GM21390 (cell line): ENCODE data around the gene NUP210.

Experiments
- ATAC-seq: cut with Tn5 transposase; IDR thresholded peaks from one replicate; pipeline ENCODE4 v1.9.1; 2021; ENCODE audit not compliant: unreplicated experiment

Gene NUP210

DNA sequence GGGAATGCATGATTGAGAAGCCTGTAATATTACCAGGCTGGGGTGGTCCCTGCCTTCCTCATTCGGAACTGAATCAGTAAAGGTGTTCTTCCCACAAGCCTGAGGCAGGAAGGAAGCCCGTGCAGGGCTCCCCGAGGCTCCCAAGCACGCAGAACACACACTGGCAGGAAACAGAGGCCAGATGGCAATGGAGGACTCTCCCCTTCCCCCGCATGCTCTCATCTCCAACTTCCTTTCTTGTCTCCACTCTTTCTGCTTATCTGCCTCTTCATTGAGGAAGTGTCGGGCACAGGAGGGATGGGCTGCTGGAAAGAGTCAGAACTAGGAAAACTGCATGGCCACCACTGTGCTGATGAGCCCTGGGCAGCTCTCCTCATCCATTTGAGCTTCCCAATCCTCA lies 123.5 kb downstream of the NUP210 start:
- ATAC-seq, result no peak

DNA sequence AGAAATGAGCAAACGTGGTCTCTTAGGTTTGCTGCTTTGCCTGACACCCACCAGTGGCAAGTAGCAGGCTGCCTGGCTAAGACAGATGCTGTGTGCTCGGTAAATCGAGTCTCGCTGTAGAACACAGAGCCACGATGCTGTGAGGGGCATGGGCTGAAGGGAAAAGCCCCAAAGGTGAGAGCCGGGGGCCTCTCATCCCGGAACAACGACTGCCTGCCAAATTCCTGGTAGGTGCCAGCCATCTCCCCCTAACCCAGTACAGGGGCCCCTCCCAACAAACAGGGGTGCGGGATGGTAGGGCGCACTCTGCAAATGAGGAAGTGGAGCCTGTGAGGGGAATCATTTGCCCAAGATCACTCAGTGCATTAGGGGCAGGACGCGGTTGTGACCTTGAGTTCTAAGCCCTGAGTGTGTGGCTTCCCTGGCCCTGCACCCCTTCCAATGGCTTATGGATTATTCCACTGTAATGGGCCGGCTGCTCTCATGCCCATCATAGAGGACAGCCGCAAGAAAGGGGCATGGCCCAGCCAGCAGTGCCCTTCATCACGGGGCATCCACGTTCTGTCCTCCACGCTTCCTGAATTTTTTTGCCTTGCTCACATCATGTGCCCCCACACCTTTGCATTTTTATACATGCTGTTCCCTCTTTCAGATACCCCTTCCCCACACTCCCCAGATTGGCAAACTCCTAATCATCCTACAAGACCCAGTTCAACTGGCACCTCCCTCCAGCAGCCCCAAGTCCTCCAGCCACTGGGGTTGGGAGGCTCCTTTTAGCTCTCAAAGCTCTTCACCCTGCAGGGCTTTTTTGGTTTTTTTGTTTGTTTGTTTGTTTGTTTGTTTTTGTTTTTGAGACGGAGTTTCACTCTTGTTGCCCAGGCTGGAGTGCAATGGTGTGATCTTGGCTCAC lies 125.4 kb downstream of the NUP210 start:
- no peak for ATAC-seq

DNA sequence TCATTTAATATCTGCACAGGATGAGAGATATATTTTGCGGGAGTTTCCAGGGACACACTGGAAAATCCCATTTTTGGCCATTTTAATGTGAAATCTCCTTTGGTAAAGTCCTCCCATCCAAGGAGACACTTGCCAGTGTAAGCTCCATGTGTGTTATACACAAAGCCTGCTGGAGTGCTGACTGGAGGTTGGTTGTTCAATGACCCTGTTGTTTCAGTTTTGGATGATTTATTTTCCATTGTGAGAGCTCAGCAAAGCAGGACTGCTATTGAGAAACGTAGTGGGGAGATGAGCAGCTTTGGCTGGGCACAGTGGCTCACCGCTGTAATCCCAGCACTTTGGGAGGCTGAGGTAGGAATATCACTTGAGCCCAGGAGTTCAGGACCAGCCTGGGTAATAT lies 127.7 kb downstream of the NUP210 start:
- ATAC-seq, result no peak

DNA sequence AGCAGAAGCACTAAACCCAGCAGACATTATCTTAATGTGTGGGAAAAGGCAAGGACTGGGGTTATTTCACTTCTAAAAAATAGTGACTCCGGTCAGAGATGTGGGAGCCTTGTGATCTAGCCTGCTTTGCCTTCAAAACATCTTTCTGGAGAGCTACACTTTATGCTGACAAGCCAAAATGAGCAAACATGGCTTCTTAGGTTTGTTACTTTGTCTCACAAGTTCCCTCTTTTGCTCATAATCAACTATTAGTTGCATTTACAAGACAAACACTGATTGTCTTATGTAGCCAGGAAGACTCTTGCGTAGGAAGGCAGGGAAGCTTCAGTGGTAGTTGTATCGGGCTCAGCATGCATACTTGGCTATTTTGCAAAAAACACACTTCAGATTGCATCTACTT lies 129.2 kb downstream of the NUP210 start:
- ATAC-seq, result no peak

DNA sequence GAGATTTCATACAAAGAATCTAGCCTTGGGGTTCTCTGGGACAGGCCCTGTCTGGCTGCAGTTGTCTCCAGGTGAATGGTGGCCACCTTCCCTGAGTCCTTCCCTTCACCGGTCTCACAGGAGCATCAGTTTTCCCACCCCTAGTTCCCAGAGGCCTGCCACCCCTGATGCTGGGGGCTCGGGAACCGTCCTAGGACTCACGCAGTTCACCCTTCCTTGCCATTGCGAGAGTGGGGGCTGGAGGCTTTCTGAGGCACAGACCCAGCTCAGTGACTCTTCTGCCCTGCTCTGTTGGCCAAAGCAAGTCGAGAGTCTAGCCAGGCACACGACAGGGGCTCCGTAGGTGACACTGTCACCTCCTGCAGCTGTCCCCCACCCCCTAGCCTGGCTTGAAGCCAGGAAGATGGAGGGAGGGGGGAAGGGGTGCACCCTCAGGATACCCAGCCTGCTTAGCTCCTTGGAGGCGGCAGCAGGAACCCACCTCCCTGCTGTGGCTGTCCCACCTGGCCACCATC lies 130.3 kb downstream of the NUP210 start:
- ATAC-seq, result no peak

DNA sequence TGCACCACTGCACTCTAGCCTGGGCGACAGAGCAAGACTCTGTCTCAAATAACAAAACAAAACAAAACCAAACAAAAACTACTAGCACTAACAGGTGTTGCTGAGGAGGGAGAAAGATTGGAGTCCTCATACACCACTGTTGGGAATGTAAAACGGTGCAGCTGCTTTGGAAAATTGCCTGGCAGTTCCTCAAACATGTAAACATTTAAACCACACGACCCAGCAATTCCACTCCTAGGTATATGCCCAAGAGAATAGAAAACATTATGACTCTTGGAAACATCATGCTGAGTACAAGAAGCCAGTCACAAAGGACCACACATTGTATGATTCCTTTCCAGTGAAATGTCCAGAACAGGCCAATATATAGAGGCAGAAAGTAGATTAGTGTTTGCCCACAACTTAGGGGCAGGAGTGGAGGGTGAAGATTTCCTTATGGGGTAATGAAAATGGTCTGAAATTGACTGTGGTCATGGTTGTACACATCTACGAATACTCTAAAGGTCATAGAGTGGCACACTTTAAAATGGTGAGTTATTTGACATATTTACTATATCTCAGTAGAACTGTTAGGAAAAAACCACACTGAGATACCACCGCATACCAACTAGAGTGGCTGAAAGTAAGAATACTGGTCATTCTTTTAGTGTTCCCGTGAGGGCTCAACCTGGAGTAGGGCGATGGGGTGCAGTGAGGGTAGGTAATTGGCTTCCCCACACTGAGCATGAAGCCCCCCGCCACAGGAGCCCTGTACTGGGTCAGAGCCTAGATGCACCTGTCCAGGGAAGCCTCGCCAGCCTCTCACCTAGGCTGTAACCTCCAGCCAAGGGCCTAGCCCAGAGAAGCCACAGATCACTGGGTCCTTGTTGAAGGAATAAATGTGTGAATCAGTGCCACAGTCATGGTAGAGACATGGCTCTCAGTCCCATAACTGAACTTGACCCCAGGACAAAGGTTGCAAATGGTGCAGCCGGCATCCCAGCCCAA lies 131.1 kb downstream of the NUP210 start:
- no peak for ATAC-seq

DNA sequence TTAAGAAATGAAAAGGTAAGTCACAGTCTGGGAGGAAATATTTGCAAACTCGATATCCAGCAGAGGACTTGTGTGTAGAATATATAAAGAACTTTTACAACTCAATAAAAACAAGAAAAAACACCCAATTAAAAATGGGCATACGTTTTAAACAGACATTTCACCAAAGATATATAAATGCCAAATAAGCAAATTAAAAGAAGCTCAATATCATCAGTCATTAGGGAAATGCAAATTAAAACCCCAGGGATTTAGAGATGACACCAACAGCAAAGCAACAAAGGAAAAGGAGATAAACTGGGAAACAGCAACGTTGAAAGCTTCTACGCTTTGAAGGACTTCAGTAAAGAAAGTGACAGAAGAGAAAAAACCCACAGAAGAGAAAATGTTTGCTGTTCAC lies 132.3 kb downstream of the NUP210 start:
- ATAC-seq, result no peak

DNA sequence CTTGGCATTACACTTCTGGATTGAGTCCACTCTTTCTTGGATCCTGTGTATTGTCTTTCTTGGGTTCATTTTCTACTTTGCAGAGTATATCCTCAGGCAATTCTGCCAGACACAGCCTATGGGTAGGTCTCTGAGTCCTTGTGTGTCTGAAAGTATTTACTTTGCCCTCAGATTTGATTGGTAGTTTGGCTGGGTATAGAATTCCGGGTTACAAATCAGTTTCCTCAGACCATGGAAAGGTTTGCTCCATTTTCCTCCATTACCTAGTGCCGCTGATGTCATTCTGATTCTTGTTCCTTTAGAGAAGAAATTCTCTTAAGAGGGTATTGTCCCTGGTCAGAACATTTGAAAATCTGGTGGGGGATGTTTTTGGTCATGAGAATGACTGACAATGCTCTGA lies 133.2 kb downstream of the NUP210 start:
- ATAC-seq, result no peak

DNA sequence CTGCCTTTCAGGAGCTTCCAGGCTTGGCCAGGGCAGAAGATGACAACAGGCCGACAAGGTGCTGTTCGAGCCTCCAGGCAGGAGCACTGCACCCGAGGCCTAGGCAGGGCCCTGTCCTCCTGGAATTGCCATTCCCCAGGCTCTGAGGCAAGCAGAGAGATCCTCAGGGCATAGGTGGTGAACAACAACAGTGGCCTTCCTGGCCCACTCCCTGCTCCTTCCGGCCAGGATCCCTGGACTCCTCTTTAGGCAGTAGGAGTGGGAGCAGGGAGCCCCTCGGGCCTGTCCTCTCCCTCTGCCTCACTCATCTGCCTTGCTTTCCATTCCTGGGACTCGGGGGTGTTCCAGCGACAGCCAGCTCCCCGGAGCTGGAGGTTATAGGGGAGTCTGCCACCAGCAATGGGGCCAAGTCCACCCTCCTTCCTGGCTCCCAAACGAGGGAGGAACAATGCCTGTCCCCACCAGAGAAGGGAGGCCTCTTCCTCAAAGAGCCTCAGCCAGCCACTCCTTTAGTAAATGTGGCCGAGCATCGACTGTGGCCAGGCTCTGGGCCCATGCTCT lies 135.0 kb downstream of the NUP210 start:
- no peak for ATAC-seq

DNA sequence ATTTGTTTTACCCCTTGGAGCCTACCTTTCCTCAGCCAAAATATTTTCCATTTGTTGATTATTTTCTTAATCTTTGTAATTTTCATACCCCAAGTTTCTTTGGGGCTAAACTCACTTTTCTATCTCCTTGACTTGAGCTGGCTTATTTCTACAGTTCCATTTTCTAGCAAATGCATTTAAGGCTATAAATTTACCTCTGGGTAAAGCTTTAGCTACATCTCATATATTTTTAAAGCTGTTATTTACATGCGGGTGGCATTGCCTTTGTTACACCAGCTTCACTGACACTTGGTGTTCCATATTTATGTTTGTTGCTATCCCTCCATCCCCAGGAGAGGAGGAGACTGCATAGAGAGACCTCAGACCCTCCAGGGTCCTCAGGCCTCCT lies 136.3 kb downstream of the NUP210 start:
- ATAC-seq, result no peak

DNA sequence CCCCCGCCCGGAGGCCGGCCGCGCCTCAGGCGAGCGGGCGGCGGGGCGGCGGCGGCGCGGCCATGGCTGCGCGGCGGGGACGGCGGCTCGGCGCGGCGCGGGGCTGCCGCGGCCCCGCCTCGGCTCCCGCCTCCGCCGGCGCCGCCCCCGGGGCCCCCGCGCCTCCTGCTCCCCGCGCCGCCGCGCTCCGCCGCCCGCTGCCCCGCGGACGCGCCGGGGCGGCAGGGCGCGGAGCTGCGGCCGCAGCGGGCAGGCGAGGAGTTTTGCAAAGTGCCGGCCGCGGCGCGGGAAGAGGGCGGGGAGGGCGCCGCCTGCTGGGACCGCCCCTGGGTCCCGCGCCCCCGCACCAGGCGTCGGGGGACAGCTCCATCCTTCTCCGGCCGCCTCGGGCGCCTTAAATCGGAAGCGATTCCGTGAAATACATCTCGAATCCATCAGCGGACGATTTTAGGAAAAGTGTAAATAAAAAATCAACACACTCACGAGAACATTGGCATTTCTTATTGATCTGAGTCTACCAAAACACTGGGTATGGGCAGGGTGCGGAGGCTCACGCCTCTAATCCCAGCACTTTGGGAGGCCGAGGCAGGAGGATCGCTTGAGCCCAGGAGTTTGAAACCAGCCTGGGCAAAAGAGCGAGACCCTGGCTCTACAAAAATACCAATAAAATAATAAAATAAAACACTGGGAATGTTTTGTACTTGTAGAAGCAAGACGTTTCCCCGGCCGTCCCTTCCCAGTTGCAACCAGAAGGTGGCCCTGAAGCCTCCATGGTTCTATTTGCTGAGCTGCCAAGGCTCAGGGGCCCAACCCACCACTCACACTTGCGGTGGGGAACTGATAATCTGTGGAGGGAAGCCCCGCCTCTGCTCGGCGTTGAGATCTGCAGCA lies 136.9 kb downstream of the NUP210 start:
- ATAC-seq, result no peak

DNA sequence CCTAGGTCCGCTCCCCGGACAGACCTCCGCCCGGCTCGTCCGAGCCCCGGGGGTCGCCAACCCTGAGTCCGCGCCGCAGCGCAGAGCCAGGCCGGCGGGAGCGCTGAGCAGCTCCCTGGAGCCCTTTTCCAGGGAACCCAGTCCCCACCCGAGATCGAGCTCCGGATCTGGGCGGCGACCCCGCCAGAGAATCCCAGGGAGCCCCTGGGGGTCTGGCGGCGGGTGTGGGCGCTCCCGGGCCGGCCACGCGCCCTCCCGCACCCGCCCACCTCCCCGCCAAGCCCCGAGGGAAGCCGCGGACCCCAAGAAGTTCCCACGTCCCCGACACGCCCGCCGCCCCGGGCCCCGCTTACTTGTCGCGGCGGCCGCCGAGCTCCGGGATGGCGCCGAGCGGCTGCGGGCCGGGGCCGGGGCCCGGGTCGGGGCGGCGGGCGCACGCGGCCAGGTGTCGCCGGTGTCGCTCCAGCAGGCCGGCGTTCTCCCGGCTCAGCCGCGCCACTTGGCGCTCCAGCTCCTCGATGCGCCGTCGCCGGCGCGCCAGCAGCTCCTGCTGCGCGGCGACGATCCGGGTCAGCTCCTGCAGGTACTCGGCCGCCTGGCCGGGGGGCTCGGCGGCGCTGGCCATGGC lies 137.7 kb downstream of the NUP210 start:
- no peak for ATAC-seq

DNA sequence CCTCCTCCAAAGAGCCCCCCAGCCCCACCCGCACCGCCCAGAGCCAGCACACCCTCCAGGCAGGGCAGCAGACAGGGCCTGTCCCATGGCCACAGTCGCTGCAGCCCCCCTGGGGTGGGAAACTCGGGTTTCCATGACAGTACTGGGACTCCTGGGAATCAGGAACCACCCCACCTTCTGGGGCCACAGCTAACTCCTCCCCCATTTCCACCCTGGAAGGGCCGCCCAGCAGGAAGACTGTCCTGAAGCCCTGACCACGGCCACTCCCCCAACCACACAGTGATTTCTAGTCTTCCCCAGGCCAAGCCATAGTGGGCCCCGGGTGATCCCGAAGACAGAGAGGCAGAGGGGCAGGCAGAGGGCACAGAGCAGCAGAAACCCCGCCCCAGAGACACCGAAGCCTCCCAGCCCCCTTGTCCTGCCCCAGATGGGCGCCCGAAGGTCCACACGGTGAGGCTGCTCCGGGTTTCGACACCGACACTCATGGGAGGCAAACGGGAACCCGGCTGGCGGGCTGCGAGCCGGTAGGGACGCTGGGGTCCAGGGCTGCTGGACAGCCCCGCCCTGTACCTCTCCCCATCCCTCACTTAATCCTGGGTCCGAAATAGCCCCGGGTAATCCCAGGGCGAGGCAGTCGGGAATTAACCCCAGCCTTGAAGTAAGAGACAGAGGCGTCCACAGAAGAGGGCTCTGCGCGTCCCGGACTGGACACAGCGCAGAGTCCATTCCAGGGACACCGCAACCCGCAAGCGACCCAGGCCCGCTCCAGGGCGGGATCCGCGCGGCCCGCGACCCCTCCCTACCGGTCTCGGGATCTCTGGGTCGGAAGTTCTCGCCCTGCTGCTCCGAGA lies 138.4 kb downstream of the NUP210 start:
- ATAC-seq, result no peak

DNA sequence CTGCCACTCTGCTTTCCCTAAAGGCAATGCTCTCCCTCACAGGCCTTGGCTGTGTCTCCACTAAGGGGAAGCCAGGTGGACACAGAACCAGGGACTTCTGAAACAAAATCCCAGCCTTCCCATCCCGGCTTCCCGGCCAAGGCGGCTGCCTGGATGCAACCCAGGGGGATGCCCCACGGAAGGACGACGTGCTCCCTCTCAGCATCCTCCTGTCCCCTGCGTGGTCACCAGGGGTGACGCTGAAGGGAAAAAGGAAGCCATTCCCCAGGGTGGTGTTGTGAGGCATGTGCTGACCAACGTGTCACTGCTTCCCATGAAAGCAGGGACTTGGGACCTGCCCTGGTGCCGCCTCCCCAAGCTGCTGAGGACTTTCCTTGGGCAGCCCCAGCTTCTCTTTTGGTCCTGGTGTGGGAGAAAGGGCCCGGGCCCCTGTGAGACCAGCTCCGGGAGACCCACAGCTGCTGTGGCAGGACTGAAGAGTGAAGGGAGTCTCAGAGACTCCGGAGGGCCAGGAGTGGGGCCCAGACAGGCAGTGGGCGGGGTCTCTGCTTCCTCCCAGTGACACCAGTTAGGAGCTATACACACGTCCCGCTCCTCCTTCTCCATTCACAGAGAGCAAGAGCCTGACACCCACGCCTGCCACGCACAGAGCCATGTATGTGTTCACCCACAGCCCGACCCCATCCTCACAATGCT lies 139.2 kb downstream of the NUP210 start:
- no peak for ATAC-seq

DNA sequence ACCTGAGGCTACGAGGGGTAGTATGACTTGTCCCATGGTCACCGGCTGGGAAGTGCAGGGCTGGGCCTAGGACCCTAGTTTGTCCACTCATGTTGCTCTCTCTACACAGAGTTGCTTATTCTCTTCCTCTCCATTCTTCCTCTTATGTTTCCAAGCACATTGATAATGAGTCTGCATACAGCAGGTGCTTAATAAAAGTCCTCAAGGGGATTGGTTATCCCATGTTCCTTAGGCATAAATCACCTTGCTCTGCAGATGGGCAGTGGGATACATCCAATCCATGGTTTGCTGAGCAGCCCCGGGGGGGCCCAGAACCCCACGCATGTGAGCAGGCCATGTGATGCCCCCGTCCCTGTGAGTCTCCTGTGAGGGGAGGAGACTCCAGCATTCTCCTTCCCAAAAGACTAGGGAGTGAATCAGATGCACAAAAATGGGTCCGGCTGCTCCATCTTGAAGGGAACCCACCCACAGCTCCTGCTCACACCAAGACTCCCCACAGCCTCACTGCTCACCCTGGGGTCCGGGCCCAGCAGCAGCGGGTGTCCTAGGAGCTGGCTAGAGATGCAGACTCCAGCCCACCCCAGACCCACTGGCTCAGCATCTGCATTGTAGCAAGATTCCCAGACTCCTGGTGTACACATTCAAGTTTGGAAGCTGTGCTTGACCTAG lies 139.9 kb downstream of the NUP210 start:
- no peak for ATAC-seq

DNA sequence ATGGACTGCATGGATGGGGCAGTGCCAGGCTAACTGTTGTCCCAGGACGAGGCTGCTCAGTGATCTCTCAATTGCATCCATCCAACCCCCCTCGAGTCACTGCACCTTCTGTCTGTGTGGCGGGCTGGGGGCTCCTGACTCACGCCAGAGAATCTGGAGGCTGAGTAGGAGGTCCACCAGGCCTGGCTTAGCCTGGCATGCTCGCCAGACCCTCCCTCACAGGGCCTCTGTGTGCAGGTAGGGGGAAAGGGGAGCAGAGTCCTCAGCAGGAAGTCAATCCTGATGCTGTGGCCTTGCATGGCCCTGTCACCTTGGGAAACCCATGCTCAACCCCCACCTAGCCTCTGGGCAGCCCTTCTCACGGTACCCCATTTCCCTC lies 140.6 kb downstream of the NUP210 start:
- ATAC-seq, result no peak

DNA sequence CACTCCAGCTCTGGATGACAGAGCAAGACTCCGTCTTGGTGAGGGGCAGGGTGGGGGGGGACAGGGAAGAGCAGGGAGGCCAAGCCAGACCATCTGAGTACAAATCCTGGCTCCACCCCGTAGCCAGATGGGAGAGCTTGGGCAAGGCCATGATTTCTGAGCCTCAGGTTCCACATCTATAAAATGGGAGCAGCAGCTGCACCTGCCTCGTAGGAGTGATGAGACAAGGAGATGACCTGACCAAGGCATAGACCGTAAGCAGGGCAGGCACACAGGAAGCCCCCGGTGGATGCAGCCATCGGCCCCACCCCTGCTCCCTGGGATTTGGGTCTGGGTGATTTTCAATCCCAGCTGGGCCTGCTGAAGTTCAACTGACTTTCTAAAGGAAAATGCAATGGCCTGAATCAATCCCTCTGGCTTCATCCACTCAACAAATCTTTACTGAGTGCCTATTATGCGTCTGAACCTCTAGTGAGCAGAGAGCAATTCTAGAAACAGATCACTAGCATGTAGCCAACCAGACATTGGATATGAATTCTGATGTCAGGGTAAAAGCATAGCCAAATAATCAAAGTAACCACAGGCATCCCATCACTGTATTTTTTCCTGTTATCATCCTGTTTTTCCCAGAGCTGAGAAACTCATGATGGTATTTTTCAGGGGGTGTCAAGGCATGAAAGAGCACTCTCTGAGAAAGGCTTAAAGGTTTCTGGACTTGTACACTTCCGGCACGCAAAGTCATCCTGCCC lies 141.2 kb downstream of the NUP210 start:
- ATAC-seq, result no peak
